ENCODE results near the gene DRAM2. TPM values are rescaled to one million over a fixed set of nuclear protein-coding genes. Genes with fewer than 3 reads are reported as not detected.

The DRAM2 gene
- total and polyA plus RNA-seq, 9 of the 15 experiments (the other 6 are each of a cell fraction or from before 2014, with no cell fraction given), result 29.0 to 161 (median 53.5) TPM

DNA sequence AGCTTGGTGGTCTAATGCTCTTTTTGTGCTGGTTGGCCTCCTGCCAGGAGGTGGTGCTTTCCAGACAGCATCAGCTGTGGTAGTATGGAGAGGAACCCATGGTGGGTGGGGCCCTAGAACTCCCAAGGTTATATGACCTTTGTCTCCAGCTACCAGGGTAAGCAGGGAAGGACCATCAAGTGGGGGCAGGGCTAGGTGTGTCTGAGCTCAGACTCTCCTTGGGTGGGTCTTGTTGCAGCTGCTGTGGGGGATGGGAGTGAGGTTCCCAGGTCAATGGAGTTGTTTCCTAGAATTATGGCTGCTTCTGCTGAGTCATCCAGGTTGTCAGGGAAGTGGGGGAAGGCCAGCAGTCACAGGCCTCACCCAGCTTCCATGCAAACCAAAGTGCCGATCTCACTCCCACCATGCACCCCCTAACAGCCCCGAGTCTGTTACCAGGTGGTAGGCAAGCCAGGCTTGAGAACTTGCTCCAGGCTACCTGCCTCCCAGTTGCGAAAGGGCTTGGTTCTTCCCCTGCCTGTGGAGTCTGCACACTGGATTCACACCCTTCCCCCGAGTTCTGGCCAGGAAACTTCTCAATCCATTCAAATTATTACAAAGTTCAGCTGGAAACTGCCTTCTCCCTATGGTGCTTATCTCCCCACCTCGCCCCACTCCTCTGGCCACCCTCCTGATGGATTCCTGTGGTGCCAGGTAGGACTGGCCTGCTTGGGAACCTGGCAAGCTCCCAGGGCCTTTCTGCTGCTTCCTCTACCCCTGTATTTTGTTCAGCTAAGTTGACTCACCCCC lies 37.8 kb downstream of the DRAM2 start (continued):
- TF ChIP-seq, protein P1, sequence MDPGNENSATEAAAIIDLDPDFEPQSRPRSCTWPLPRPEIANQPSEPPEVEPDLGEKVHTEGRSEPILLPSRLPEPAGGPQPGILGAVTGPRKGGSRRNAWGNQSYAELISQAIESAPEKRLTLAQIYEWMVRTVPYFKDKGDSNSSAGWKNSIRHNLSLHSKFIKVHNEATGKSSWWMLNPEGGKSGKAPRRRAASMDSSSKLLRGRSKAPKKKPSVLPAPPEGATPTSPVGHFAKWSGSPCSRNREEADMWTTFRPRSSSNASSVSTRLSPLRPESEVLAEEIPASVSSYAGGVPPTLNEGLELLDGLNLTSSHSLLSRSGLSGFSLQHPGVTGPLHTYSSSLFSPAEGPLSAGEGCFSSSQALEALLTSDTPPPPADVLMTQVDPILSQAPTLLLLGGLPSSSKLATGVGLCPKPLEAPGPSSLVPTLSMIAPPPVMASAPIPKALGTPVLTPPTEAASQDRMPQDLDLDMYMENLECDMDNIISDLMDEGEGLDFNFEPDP (CRISPR knock-in tag; IDR thresholded peaks at IDR 0.05), result no peak
- TF ChIP-seq, protein P2, sequence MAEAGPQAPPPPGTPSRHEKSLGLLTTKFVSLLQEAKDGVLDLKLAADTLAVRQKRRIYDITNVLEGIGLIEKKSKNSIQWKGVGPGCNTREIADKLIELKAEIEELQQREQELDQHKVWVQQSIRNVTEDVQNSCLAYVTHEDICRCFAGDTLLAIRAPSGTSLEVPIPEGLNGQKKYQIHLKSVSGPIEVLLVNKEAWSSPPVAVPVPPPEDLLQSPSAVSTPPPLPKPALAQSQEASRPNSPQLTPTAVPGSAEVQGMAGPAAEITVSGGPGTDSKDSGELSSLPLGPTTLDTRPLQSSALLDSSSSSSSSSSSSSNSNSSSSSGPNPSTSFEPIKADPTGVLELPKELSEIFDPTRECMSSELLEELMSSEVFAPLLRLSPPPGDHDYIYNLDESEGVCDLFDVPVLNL (CRISPR knock-in tag; IDR thresholded peaks at IDR 0.05; ENCODE audit: low read depth), result no peak
- no peak for TF ChIP-seq ZNF143 (CRISPR knock-in tag; IDR thresholded peaks at IDR 0.05)
- TF ChIP-seq, protein P3, sequence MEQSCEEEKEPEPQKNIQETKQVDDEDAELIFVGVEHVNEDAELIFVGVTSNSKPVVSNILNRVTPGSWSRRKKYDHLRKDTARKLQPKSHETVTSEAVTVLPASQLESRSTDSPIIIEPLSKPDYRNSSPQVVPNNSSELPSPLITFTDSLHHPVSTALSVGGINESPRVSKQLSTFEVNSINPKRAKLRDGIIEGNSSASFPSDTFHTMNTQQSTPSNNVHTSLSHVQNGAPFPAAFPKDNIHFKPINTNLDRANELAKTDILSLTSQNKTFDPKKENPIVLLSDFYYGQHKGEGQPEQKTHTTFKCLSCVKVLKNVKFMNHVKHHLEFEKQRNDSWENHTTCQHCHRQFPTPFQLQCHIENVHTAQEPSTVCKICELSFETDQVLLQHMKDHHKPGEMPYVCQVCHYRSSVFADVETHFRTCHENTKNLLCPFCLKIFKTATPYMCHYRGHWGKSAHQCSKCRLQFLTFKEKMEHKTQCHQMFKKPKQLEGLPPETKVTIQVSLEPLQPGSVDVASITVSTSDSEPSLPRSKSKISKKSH (CRISPR knock-in tag; IDR thresholded peaks at IDR 0.05), result no peak
- TF ChIP-seq, protein P4, sequence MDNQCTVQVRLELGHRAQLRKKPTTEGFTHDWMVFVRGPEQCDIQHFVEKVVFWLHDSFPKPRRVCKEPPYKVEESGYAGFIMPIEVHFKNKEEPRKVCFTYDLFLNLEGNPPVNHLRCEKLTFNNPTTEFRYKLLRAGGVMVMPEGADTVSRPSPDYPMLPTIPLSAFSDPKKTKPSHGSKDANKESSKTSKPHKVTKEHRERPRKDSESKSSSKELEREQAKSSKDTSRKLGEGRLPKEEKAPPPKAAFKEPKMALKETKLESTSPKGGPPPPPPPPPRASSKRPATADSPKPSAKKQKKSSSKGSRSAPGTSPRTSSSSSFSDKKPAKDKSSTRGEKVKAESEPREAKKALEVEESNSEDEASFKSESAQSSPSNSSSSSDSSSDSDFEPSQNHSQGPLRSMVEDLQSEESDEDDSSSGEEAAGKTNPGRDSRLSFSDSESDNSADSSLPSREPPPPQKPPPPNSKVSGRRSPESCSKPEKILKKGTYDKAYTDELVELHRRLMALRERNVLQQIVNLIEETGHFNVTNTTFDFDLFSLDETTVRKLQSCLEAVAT (IDR thresholded peaks at IDR 0.05), result no peak
- TF ChIP-seq ZBTB1 (CRISPR knock-in tag; IDR thresholded peaks at IDR 0.05; ENCODE audit: borderline replicate concordance, low read depth), result no peak
- TF ChIP-seq CC2D1A (IDR thresholded peaks at IDR 0.05), result no peak
- TF ChIP-seq, protein P5, sequence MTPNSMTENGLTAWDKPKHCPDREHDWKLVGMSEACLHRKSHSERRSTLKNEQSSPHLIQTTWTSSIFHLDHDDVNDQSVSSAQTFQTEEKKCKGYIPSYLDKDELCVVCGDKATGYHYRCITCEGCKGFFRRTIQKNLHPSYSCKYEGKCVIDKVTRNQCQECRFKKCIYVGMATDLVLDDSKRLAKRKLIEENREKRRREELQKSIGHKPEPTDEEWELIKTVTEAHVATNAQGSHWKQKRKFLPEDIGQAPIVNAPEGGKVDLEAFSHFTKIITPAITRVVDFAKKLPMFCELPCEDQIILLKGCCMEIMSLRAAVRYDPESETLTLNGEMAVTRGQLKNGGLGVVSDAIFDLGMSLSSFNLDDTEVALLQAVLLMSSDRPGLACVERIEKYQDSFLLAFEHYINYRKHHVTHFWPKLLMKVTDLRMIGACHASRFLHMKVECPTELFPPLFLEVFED (CRISPR knock-in tag; conservative IDR thresholded peaks at IDR 0.05), result no peak
- no peak for TF ChIP-seq ZNF174 (CRISPR knock-in tag; IDR thresholded peaks at IDR 0.05)
- TF ChIP-seq, protein P6, sequence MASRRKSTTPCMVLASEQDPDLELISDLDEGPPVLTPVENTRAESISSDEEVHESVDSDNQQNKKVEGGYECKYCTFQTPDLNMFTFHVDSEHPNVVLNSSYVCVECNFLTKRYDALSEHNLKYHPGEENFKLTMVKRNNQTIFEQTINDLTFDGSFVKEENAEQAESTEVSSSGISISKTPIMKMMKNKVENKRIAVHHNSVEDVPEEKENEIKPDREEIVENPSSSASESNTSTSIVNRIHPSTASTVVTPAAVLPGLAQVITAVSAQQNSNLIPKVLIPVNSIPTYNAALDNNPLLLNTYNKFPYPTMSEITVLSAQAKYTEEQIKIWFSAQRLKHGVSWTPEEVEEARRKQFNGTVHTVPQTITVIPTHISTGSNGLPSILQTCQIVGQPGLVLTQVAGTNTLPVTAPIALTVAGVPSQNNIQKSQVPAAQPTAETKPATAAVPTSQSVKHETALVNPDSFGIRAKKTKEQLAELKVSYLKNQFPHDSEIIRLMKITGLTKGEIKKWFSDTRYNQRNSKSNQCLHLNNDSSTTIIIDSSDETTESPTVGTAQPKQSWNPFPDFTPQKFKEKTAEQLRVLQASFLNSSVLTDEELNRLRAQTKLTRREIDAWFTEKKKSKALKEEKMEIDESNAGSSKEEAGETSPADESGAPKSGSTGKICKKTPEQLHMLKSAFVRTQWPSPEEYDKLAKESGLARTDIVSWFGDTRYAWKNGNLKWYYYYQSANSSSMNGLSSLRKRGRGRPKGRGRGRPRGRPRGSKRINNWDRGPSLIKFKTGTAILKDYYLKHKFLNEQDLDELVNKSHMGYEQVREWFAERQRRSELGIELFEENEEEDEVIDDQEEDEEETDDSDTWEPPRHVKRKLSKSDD (conservative IDR thresholded peaks at IDR 0.05; ENCODE audit: low read length), result no peak
- no peak for TF ChIP-seq GTF2A2 (tag; IDR thresholded peaks at IDR 0.05)

Measured in K562 (cell line).